ENCODE results near the gene NEK10. TPM values are rescaled to one million over a fixed set of nuclear protein-coding genes. Genes with fewer than 3 reads are reported as not detected.

The NEK10 gene
- total and polyA plus RNA-seq, 9 of the 15 experiments (the other 6 are each of a cell fraction or from before 2014, with no cell fraction given) = 0.07 TPM; not detected in 8

DNA sequence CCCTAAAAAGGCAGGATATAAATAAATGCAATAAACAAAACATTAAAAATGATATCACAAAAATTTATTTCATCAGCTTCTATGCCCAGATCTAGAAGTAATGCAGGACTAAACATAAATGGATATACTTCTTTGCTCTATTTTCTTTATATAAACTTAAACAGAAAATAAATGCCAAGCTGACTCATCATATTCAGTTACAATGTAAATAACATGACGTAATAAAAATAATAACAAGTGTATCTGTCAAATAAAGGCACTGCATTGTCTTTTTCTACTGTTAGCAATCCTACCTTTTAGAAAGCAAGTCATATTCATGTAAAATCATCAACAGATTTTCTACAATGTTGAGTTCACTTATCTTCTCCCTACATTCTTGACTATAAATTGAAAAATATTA is 61.6 kb downstream of the NEK10 start:
- no peaks in the 10 kb centered on the region; the same call in 1 of the 2 replicates for H3K9me3 ChIP-seq (replicated peaks; ENCODE audit: control insufficient read depth, insufficient read depth, low read depth, low read length)
- no peak overlapping the region for H3K27ac ChIP-seq (ENCODE audit: extremely low read depth, low read depth, low read length)
- no peak overlapping the region for H3K4me2 ChIP-seq (ENCODE audit: insufficient read depth, low read length)
- no peak overlapping the region for H3K4me3 ChIP-seq
- H4K20me1 ChIP-seq (replicated peaks; ENCODE audit: control insufficient read depth, insufficient read depth, low read length) = no peaks in the 10 kb centered on the region
- in situ Hi-C loops (cut with MboI) = no loop called here
- H3K79me2 ChIP-seq (ENCODE audit: control insufficient read depth, insufficient read depth, low read length) = no peaks in the 10 kb centered on the region
- H3K4me1 ChIP-seq (replicated peaks in 1 of 2; ENCODE audit: control insufficient read depth in 2 of 2, insufficient read depth in 2 of 2, low read length in 2 of 2) = no peaks in the 10 kb centered on the region
- ATAC-seq (no peak), FAIRE-seq (no peak), DNase-seq (ENCODE audit: extremely low read depth in 1 of 4, low spot score in 3 of 4) (no peak)
- POLR2A ChIA-PET = no interaction called here
- no peak overlapping the region for H3K9ac ChIP-seq (ENCODE audit: insufficient read depth in 1 of 2, low read depth in 2 of 2, low read length in 2 of 2)
- H3K27me3 ChIP-seq (ENCODE audit: control insufficient read depth in 2 of 2, insufficient read depth in 2 of 2, low read length in 2 of 2) = no peaks in the 10 kb centered on the region
- H2AFZ ChIP-seq (ENCODE audit: low read depth, low read length) = no peak overlapping the region
- peak; percentile 77 for TF ChIP-seq ZNF316 (IDR thresholded peaks at IDR 0.05)
- no peak for TF ChIP-seq DMBX1 (CRISPR knock-in tag; IDR thresholded peaks at IDR 0.05; ENCODE audit: borderline replicate concordance)
- TF ChIP-seq, protein P1, sequence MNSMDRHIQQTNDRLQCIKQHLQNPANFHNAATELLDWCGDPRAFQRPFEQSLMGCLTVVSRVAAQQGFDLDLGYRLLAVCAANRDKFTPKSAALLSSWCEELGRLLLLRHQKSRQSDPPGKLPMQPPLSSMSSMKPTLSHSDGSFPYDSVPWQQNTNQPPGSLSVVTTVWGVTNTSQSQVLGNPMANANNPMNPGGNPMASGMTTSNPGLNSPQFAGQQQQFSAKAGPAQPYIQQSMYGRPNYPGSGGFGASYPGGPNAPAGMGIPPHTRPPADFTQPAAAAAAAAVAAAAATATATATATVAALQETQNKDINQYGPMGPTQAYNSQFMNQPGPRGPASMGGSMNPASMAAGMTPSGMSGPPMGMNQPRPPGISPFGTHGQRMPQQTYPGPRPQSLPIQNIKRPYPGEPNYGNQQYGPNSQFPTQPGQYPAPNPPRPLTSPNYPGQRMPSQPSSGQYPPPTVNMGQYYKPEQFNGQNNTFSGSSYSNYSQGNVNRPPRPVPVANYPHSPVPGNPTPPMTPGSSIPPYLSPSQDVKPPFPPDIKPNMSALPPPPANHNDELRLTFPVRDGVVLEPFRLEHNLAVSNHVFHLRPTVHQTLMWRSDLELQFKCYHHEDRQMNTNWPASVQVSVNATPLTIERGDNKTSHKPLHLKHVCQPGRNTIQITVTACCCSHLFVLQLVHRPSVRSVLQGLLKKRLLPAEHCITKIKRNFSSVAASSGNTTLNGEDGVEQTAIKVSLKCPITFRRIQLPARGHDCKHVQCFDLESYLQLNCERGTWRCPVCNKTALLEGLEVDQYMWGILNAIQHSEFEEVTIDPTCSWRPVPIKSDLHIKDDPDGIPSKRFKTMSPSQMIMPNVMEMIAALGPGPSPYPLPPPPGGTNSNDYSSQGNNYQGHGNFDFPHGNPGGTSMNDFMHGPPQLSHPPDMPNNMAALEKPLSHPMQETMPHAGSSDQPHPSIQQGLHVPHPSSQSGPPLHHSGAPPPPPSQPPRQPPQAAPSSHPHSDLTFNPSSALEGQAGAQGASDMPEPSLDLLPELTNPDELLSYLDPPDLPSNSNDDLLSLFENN (IDR thresholded peaks at IDR 0.05; ENCODE audit: low read depth in 2 of 2, low read length in 2 of 2) = no peak
- TF ChIP-seq, protein P2, sequence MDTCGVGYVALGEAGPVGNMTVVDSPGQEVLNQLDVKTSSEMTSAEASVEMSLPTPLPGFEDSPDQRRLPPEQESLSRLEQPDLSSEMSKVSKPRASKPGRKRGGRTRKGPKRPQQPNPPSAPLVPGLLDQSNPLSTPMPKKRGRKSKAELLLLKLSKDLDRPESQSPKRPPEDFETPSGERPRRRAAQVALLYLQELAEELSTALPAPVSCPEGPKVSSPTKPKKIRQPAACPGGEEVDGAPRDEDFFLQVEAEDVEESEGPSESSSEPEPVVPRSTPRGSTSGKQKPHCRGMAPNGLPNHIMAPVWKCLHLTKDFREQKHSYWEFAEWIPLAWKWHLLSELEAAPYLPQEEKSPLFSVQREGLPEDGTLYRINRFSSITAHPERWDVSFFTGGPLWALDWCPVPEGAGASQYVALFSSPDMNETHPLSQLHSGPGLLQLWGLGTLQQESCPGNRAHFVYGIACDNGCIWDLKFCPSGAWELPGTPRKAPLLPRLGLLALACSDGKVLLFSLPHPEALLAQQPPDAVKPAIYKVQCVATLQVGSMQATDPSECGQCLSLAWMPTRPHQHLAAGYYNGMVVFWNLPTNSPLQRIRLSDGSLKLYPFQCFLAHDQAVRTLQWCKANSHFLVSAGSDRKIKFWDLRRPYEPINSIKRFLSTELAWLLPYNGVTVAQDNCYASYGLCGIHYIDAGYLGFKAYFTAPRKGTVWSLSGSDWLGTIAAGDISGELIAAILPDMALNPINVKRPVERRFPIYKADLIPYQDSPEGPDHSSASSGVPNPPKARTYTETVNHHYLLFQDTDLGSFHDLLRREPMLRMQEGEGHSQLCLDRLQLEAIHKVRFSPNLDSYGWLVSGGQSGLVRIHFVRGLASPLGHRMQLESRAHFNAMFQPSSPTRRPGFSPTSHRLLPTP (IDR thresholded peaks at IDR 0.05; ENCODE audit: borderline replicate concordance, extremely low read depth, insufficient read length) = no peak
- TF ChIP-seq LCOR (CRISPR knock-in tag; IDR thresholded peaks at IDR 0.05) = no peak
- TF ChIP-seq MXI1 (IDR thresholded peaks at IDR 0.05; ENCODE audit: low read depth, low read length) = no peak
- TF ChIP-seq MAFF (IDR thresholded peaks at IDR 0.05; ENCODE audit: low read length) = peak; percentile 17; the same call in 1 of the 2 replicates
- TF ChIP-seq C11orf30 (IDR thresholded peaks at IDR 0.05; ENCODE audit: low read depth) = peak; percentile 17; the same call in 1 of the 2 replicates
- CTCF ChIA-PET (ENCODE audit: low intra/inter-chr PET ratio) = no interaction called here
- no TSS peak for BruUV-seq (replicated peaks)
- intact Hi-C loops (cut with micrococcal nuclease) = no loop called here
- WGBS (ENCODE audit: insufficient coverage, low coverage, missing lambda C conversion rate) = 0% methylated on average over 1 of the region's 1 CpG
- H3K9me1 ChIP-seq (ENCODE audit: control insufficient read depth, insufficient read depth, low read length) = no peaks in the 10 kb centered on the region
- H3K36me3 ChIP-seq (ENCODE audit: control insufficient read depth, insufficient read depth, low read length) = no peaks in the 10 kb centered on the region
